Effector CD8-positive, alpha-beta T cell (primary cell): Measurements from ENCODE around the gene CHMP1B.

Experiments used
- DNase-seq: peaks from one replicate; lab custom pipeline; 2025; lab: John Stamatoyannopoulos, UW
- total RNA-seq, 4 experiments: gene quantifications; one replicate each; lab custom pipeline; 2026; lab: John Stamatoyannopoulos, UW

The CHMP1B gene, protein sequence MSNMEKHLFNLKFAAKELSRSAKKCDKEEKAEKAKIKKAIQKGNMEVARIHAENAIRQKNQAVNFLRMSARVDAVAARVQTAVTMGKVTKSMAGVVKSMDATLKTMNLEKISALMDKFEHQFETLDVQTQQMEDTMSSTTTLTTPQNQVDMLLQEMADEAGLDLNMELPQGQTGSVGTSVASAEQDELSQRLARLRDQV
- 101 to 145 (median 132) reads per million in 4 experiments for total RNA-seq

DNA sequence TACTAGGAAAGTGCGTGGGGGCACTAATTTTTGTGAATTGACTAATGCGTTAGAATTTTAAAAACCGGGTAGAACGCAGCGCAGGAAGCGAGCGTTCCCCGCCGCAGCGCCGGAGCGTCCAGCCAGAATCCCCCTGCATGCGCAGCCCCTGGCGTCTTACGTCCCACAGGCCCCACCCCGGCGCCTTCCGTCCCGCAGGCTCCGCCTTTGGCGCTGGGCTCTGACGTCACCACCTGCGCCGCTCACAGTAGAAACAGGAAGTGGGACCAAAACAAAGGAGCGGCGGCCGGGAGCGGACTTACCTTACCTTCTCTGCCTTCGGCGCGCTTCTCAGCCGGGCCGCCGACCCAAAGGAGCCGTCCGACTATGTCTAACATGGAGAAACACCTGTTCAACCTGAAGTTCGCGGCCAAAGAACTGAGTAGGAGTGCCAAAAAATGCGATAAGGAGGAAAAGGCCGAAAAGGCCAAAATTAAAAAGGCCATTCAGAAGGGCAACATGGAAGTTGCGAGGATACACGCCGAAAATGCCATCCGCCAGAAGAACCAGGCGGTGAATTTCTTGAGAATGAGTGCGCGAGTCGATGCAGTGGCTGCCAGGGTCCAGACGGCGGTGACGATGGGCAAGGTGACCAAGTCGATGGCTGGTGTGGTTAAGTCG, at the start of gene CHMP1B:
CHMP1B (plus strand) TSS at position 268 of the 660 bp plus-strand sequence; CDS start at position 367, 99 bp downstream.
- peak; percentile 94 for DNase-seq

DNA sequence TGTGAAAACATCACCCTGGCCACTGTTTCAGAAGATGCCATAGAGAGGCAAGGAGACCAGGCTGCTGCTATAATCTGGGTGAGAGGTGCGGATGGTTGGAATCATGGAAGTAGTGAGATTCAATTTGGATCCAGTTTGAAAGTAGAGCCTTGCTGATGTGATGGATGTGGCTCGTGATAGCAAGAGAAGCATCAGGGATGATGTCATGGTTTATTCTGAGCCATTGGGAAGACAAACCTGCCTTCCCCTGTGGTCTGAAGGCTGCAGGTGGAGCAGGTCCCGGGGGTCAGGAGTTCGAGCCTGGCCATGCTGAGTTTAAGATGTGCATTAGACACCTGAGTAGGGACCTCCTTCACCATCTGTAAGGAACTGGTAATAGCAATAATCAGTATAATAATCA, 49.6 kb upstream of the CHMP1B start:
- DNase-seq: no peak

DNA sequence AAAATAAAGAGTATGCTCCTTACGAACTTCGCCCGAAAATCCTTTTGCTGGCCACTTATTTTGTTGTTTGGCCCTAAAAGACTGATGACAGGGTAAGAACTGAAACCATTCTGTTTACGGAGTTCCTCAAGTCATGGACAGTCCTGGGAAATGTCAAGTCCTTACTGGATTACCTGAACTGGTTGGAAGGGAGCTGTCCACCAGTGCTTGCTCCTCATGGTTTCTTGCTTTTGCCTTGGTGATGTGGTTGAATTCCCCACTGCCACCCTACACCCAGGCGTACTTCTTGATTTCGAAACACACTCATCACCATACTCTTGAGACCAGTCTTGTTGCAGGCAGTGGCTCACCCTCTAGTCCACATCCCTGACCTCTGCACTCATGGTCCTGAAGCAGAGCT, 49.1 kb upstream of the CHMP1B start:
- no peak for DNase-seq

DNA sequence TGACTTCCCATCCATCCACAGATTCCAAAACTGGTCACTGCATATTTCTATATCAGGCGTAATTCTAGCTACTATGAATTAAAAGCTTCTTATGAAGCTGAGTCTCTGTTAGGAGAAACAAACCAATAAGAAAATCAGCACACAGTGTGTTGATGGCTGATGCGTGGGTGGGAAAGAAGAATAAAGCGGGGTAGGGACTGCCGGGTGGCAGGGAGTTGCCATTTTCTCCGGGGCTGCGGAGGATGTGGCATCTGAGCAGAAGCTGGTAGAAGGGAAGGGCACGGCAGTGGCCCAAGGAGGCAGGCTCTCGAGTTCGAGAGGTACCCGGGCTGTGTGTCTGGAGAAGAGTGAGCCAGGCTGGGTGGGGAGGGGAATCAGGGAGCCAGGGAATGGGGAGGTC, 48.6 kb upstream of the CHMP1B start:
- no peak for DNase-seq

DNA sequence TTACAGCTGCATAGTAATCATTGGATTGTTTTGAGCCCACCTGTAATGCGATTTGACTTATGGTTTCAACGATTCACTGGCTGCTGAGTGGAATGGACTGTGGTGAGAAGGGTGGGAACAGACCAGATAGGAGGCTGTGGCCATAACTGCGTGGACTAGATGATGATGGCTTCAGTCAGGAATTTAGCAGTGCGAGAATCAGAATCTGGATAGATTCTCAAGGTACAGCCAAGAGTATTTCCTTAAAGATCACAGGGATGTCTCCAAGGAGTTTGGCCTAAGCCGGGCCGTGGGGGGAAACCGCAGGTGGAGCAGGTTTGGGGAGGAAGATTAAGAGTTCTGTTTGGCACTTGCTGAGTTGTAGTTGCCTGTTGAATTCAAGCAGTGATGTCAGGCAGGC, 44.0 kb upstream of the CHMP1B start:
- DNase-seq: no peak

DNA sequence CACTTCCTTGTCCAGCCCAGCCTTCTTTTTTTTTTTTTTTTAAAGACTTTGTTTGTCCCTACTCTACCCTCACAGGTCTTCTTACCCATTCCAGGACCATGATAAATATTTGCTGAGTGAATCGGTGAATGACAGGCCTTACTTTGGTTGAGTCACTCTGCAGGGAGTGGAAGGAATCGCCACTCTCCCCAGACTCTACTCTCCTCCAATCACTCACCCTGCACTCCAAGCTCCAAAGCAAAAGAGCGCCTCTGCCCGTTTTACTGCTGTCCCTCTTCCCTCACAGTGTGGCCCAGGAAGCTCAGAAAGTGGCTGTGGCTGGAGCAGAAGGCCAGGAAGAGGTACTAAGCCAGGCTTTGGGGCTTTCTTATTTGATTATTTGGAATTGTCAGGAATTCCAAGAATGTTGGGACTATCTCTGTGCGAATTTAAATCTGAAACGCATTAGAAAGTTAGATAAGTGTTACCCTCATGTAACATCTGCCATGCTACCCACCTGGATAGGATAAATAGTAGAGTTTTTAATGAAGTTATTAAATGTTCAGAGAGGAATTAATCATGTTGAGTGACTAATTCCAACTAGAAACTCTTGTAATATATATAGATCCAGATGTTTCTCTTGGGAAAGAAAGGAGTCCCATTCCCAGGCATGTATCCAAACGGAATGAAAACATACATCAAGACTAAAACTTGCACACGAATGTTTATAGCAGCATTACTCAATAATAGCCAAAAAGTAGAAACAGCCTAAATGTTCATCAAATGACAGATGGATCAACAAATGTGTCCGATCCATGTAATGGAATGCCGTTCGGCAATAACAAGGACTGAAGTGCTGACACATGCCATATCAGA, 43.0 kb upstream of the CHMP1B start:
- DNase-seq: no peak

DNA sequence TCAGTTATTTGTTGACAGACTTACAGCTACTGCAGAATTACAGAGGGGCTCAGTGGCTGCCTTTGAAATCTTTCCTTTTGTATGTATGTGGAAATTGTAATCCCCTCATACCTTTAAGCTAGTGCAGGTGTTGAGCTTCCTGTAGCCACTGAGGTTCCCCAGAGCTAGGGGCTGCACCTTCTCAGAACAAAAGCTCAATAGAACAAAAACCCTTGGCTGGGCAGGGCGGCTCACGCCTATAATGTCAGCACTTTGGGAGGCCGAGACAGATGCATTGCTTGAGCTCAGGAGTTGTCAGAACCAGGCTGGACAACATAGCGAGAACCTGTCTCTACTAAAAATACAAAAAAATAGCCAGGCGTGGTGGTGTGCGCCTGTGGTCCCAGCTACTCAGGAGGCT, 41.3 kb upstream of the CHMP1B start:
- no peak for DNase-seq

DNA sequence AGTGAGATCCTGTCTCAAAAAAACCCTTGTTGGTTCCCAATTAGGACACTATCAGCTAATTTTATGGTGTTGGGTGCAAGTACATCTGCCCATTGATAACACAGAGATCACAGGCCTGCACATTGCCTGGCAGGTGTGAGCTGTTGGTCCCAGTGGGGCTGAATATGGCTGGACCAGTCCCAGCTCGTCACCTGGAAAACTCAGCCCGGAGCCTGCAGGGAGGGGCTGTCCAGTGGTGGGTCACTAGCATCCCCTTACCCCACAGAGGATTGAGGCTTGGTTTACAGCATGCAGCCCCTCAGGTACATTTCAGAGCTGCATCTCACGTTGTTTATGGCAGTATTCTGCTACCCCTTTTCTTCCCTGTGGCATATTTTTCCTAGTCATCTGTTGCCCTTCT, 40.8 kb upstream of the CHMP1B start:
- DNase-seq: no peak

DNA sequence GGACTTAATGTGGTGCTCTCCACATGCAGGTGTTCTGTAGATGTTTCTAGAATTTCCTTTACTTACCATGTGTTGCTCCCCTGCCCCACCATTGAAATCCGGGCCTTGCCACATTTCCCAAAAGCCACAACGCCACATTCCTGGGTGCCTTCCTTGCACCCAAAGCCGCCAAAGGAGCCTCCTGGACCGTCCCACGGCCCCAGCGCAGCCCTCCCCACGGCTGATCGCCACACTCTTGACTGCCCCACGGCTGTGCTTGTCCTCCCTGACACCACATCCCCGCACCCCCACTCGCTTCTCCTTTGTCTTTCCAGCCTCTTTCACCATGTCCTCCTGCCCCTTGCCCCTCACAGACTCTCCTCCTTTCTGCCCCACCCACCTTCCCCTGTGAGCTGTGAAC, 40.2 kb upstream of the CHMP1B start:
- no peak for DNase-seq

DNA sequence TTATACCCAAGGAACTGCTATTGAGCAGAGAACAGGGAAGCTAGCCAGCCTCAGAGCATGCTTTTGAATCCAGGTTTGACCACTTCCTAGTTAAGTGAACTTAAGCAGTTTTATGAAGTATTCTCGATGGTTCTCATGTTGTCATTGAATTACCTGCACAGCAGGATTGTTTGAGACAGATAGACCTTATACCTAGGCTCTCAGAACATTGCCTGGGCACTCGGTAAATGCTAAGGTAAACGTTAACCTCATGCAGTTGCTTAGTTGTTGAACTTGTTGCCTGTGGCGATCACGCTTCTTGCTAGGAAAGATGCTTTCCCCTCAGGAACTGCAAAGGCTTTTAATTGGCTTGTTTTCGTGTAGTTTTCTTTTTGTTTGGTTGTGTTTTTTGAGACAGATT, 34.0 kb upstream of the CHMP1B start:
- no peak for DNase-seq

DNA sequence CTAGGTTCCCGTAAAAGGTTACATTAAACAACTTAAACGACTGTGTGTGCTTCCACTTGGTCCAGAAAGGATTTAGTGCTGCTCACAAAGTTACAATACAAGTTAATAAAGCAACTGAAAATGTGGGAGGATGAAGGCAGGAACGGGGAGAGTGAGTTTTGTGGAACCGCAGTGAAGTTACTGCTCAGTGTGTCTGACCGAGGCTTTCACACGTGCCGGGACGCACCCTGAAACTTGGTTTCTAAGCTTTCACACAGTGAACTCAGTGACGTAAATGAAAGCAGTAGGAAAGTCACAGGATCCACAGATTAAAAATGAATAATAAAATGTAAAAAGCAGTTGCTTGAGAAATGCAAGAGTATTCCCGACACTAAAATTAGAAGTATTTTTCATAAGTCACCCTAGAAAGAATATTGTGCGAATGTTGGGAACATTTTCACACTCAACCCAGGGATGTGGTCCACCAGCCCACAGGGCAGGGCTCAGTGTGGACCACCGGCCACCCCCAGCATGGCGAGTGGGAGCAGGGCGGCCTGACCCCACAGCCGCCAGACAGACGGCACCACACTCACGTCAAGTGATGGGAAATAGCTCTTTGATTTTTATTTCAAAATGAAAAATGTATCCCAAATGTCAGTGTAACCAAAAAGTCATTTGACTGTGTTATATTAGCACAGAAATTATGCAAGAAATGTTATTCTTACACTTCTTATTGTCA, 32.6 kb upstream of the CHMP1B start:
- no peak for DNase-seq

DNA sequence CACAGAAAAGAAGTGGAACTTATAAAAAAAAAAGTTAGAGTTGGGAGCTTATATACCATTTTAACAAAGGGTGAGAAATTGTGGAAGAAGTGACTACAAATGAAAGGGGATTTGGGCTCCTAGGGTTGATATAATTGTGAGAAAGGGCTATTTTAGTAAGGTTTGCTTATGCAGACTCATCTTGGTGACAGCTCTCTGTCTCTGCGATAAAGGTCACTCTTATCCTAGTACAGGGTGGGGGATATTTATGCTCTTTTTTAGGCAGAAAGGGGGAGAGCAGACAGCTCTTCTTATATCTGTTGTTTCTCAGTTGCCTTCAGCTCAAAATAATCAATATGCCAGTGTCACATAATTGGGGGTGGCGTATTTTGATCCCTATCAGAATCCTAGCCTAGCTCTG, 31.3 kb upstream of the CHMP1B start:
- no peak for DNase-seq

DNA sequence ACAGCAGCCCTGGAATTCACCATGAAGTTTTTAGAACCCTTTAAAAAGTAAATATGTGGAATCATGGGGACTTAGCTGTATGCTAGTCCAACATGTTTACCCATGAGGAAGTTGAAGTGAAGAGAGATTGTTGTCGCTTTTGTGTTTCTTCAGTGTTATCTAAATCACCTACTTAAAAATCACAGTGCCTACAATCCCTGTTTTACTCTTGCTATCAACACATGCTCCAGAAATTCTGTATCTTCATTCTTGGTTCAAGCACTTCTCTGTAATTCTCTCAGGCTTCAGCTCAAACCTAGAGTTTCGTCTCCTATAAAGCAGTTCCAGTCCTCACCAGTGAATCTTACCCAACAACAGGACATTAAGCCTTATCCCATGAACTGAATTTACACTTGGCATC, 30.5 kb upstream of the CHMP1B start:
- no peak for DNase-seq

DNA sequence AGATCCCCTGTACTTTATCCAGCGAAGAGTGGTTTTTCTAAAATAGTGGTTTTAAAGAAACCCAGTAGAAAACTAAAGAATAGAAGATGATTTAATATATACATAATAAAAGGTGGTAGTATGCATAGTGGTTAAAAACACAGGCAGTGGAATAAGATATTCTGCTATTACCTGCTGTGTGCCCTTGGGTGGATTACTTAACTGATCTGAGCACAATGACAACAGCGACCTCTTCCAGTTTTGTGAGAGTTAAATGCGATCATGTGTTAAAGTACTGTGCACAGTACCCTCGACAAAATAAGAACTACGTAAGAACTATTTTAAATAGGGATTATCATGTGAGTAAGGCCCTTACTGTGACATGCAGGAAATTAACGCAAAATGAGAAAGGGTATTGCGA, 30.0 kb upstream of the CHMP1B start:
- DNase-seq: no peak

DNA sequence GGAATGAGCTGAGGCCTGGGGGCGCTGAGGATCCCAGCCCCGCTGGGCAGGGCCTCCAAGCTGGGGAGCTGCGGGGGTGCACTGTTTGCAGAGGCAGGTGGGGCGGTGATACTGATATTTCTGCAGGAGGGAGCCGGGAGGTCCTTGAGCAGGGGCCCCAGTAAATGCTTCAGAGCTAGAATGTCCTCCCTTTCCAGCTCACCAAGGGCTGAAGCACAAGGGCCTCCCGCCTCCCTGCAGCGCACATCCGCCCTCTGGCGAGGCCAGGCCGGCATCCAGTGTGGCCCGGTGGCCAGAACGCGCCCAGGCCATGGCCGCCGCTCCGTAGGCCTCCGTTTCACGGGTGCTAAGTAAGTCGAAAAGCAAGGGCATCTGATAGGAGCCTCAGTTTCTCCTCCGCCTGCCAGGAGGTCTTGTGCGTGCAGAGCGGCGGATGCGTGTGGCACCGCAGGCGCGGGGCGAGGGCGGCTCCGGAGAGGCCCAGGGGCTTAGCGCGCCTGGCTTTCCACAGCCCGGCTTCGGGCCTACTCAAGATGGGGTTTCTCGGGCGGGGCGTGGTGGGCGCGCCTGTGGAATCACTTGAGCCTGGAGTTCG, 29.5 kb upstream of the CHMP1B start:
- DNase-seq: no peak

DNA sequence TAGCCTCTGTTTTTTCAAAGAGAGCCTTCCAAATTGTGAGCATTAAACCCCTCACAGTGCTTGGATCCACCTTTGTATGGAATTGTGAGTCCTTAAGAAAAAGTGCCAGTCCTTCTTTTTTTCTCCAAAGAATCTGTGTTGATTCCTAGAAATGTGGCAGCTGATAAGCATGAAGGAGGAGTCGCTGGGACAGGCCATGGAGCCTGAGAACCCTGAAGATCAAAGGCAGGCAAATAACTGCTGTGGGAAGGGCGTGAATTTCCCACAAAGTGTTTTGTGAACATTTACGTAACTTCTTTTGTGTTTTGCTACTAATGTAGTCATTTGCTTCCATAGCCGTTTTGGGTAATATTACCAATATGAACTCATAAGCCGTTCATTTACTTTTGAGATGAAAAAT, 27.7 kb upstream of the CHMP1B start:
- DNase-seq: no peak

DNA sequence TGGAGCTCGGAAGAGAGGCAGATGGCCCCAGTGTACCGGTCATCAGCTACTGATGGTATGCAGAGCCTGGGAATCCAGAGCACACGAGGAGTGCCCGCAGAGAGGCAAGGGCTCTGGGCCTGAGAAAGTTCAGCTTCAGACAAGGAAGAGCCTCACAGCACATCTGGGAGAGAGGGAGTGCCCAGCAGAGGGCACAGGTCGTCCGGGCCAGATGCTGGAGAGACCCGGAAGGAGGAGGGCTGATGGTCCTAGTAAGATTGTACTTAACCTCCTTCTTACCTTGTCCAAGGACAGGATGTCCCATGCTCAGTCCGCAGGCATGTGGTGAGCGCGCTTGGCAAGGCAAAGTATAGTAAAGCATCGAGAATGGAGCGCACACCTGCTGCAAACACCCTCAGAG, 24.4 kb upstream of the CHMP1B start:
- no peak for DNase-seq

DNA sequence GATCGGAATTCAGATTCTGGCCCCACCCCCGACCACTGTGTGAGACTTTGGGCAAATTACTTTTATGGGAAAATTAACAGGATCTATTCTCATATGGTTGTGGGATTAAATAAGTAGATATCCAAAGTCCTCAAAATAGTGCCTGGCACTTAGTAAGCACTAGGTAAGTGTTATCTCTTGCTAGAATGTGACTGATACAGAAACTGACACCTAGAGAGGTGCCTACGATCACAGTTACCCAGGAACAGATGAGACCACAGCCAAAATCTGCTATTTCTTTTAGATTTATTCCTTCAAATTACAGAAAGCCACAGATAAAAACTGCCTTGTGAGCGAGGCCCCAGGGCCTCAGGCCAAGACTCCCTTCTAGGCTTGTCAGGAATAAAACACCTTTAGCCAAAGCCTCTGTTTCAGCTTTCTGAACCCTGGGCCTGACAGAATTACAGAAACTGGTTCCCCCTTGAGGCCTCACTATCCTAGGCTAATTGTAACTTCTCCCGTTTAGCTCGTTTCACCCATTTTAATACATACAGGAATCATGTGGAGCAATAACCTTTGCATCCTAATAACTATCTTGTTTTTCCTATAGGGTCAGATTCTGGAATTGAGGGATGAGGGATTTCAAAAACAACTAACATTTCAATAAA, 22.3 kb upstream of the CHMP1B start:
- no peak for DNase-seq

DNA sequence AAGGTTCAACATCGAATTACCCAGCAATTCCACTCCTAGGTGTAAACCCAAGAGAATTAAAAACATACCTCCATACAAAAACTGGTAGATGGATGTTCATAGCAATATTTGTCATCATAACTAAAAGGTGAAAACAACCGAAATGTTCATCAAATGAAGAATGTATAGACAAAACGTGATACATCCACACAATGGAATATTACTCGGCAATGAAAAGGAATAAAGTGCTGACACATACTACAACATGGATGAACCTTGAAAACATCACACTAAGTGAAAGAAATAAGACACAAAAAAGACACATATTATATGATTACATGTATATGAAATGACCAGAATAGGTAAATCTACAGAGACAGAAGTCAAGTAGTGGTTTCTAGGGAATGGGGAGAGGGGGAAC, 20.6 kb upstream of the CHMP1B start:
- no peak for DNase-seq

DNA sequence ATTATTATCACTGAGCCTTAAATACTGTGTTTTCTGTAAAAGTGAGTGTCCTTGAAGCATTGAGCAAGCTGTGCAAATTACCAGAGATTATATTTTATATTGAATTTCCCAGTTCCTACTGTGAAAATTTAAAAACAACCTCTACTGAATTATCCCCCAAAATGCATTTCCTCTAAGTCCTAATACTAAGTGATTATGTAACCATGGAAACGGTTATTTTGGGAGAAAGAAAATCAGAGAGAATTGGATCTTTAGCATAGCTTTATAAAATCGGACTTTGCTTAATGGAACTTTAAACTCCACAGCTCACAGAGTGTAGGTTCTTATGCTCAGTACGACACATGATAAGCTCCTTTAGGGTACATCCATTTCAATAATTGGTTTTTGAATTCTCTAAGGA, 19.3 kb upstream of the CHMP1B start:
- DNase-seq: no peak

DNA sequence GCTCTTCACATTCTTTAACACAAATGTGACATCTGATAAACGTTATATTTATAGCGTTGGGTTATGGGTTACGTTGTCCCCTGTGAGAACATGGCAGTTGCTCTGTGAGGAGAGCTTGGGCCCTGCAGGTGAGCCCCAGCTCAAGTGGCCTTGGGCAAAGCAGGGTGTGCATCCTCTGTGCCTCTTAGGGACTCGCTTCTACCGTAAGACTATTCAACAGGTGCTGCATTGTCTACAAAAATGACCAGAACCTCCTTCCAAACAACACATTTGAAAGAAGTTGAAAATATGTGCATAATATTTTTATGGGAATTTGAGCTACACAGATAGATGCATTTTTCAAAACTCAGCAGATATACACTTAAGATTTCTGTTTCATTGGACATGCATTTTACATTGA, 16.4 kb upstream of the CHMP1B start:
- no peak for DNase-seq

DNA sequence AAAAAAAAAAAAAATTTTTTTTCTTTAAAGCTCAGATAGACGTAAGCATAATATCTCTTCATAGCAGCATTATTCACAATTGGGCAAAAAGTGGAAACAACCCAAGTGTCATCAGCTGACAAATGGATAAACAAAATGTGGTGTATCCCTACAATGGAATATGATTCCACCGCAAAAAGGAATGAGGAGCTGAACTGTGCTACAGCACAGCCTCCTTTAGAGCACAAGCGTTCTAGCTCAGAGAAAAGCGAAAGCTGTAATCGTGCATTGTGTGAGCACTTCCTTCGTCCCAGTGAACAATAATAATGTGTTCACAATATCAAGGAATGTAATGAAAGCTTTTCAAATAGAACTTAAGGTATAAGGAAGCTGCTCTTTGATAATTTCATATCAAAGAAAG, 11.7 kb upstream of the CHMP1B start:
- no peak for DNase-seq
